Right lobe of liver (tissue), 6 donors: ENCODE results near the gene TUBA8. TPM values are rescaled to one million over a fixed set of nuclear protein-coding genes. Genes with fewer than 3 reads are reported as not detected.
A peak's percentile ranks its signal among the peaks of the same experiment; 100 is the strongest.

Source experiments
- ATAC-seq, 4 donors: fragments of 200-7000 bp; cut with Tn5 transposase; one replicate each; pipeline ENCODE4 v1.9.1; 2020; ENCODE audit warnings: mild to moderate bottlenecking in 4 of 4, moderate library complexity in 4 of 4
- DNase-seq, 3 donors: peaks; one replicate each; pipeline ENCODE4 v3.0.0-alpha.2; 2020
- H3K27ac ChIP-seq, 3 donors: fragments of 200-600 bp; one replicate each; pipeline ENCODE4 v1.8.0; 2022
- H3K27me3 ChIP-seq, 2 donors: fragments of 200-600 bp; one replicate each; pipeline ENCODE4 v1.8.0; 2022
- H3K36me3 ChIP-seq, 4 donors: fragments of 200-600 bp; sonication (generic) in 1 of 4; one replicate each; pipeline versions ENCODE4 v1.5.1 to v1.8.0; 2017 to 2022; ENCODE audit warnings: control low read depth in 1 of 4
- H3K4me1 ChIP-seq, 4 donors: fragments of 200-600 bp; sonication (generic) in 1 of 4; one replicate each; pipeline versions ENCODE4 v1.5.1 to v1.8.0; 2017 to 2022; ENCODE audit warnings: control low read depth in 1 of 4
- H3K4me3 ChIP-seq, 3 donors: fragments of 200-600 bp; one replicate each; pipeline ENCODE4 v1.8.0; 2022
- H3K9me3 ChIP-seq, 4 donors: fragments of 200-600 bp; sonication (generic) in 1 of 4; one replicate each; pipeline versions ENCODE4 v1.5.1 to v1.8.0; 2017 to 2022; ENCODE audit warnings: control low read depth in 1 of 4
- CTCF ChIP-seq, 4 donors: fragments of 200-600 bp in 3 of 4; fragments of 450-650 bp in 1 of 4; IDR thresholded peaks; one replicate each; pipeline versions ENCODE4 v1.5.1 to v1.8.0; 2016 to 2022; ENCODE audit warnings: antibody characterized with exemption in 4 of 4, mild to moderate bottlenecking in 2 of 4
- POLR2A ChIP-seq: fragments of 450-650 bp; IDR thresholded peaks from one replicate; pipeline ENCODE4 v1.6.1; 2017; ENCODE audit warnings: antibody characterized with exemption, mild to moderate bottlenecking
- WGBS: methylation state at CpG from one replicate; pipeline ENCODE4 v1.1.6; 2018; ENCODE audit warnings: low coverage, low lambda C conversion rate; ENCODE audit not compliant: insufficient coverage; ENCODE audit errors: missing lambda C conversion rate; 5-methylcytosine and 5-hydroxymethylcytosine counted together
- intact Hi-C, 2 donors: fragments of 100-400 bp; cut with DNase I; formaldehyde crosslinking; loops; one replicate each; pipeline versions ENCODE4 v1.11.2 to v1.14.1; 2022
- total RNA-seq, 6 experiments: library from RNA; depleted of rRNA in 2 of 6; stranded (reverse); fragments of >200 nt in 2 of 6; fragmentation: NEBNext Ultra II Directional in 3 of 6; extraction: Animal tissue kit (Norgen Biotek cat#: 25700) in 3 of 6; gene quantifications; one replicate each; pipeline versions ENCODE4 v1.1.0 to v1.2.4, GENCODE V29; 2016 to 2023
- donor health status: DM: no; HTN: yes; CAD: no.
- donor health status: DM: no; HTN: no; CAD: no.
- donor health status: DM: no; HTN: no; CAD: no.
- donor health status: DM: no; HTN: yes; CAD: no.
- donor health status: DM: no; HTN: yes; CAD: no.

The TUBA8 gene
- total RNA-seq, 6 experiments from 2014 or later: 0.58 to 4.8 (median 1.7) TPM

GRCh38 chr22:18090286-18090685 is 20.3 kb upstream of the TUBA8 start:
- 95% methylated on average over 7 of the region's 8 CpGs for WGBS

GRCh38 chr22:18091478-18091877 is 19.1 kb upstream of the TUBA8 start:
- peak; percentile 40 for ATAC-seq
- no peaks in the 10 kb centered on the region for H3K27me3 ChIP-seq
- H3K36me3 ChIP-seq: peaks cover 0 to 21% (median 9%) of the 10 kb centered on the region in 4 donors
- peak overlapping the region; percentile 22 to 51 (median 38) for H3K4me3 ChIP-seq
- DNase-seq: no peak
- peaks cover 0 to 12% (median 3%) of the 10 kb centered on the region in 4 donors for H3K4me1 ChIP-seq
- WGBS: 31% methylated on average over 2 of the region's 7 CpGs
- no peaks in the 10 kb centered on the region for H3K9me3 ChIP-seq
- no peak for TF ChIP-seq CTCF (IDR thresholded peaks at IDR 0.05)
- TF ChIP-seq POLR2A: no peak
- H3K27ac ChIP-seq: peak overlapping the region; percentile 80 to 87 (median 85)
- intact Hi-C loops: no loop called here

More at GRCh38 chr22:18090286-18090685, 20.3 kb upstream of the TUBA8 start:
- Histone ChIP-seq H3K4me1 (peaks cover 0 to 12% (median 5%) of the 10 kb centered on the region in 4 donors), H3K36me3 (peaks cover 0 to 25% (median 9%) of the 10 kb centered on the region in 4 donors), H3K4me3 (no peak overlapping the region), H3K27ac (no peak overlapping the region), H3K9me3 (no peaks in the 10 kb centered on the region), H3K27me3 (no peaks in the 10 kb centered on the region)
- TF ChIP-seq POLR2A: no peak
- ATAC-seq (no peak), DNase-seq (no peak)
- intact Hi-C loops: no loop called here

GRCh38 chr22:18091916-18092526 is 18.6 kb upstream of the TUBA8 start:
- Histone ChIP-seq H3K4me1 (peaks cover 0 to 12% (median 3%) of the 10 kb centered on the region in 4 donors), H3K27ac (peak overlapping the region; percentile 80 to 87 (median 85)), H3K27me3 (no peaks in the 10 kb centered on the region), H3K4me3 (peak overlapping the region; percentile 22 to 51 (median 38)), H3K9me3 (no peaks in the 10 kb centered on the region), H3K36me3 (peaks cover 0 to 17% (median 9%) of the 10 kb centered on the region in 4 donors)
- 14% methylated on average over 18 of the region's 22 CpGs for WGBS
- TF ChIP-seq POLR2A: peak; percentile 70
- peak in 3 of 4 donors; percentile 18 to 34 (median 27) for TF ChIP-seq CTCF (IDR thresholded peaks at IDR 0.05)
- DNase-seq (peak; percentile 85 to 92 (median 90)), ATAC-seq (peak; percentile 90 to 96 (median 94))
- intact Hi-C loops: no loop called here

GRCh38 chr22:18093661-18094060 is 16.9 kb upstream of the TUBA8 start:
- Histone ChIP-seq H3K27me3 (no peaks in the 10 kb centered on the region), H3K36me3 (peaks cover 0 to 3% (median 0%) of the 10 kb centered on the region in 4 donors), H3K9me3 (no peaks in the 10 kb centered on the region), H3K4me1 (peaks cover 0 to 12% (median 3%) of the 10 kb centered on the region in 4 donors), H3K27ac (no peak overlapping the region), H3K4me3 (no peak overlapping the region)
- ATAC-seq (no peak), DNase-seq (no peak)
- intact Hi-C loops: no loop called here
- TF ChIP-seq POLR2A (no peak), CTCF (IDR thresholded peaks at IDR 0.05) (no peak)
- 88% methylated on average over 2 of the region's 6 CpGs for WGBS

- Histone ChIP-seq H3K36me3 (no peaks in the 10 kb centered on the region), H3K4me3 (no peak overlapping the region), H3K9me3 (no peaks in the 10 kb centered on the region), H3K27ac (no peak overlapping the region), H3K27me3 (no peaks in the 10 kb centered on the region), H3K4me1 (peaks cover 0 to 12% (median 3%) of the 10 kb centered on the region in 4 donors)
- no peak for ATAC-seq
- WGBS: 95% methylated on average over 4 of the region's 8 CpGs
- TF ChIP-seq CTCF (IDR thresholded peaks at IDR 0.05): no peak
- no peak for TF ChIP-seq POLR2A
- intact Hi-C loops: no loop called here
- DNase-seq: no peak
These were observed 15.4 kb upstream of the TUBA8 start for GRCh38 chr22:18095101-18095805.
